HepG2 (cell line): ENCODE data around the gene ANKZF1. TPM values are rescaled to one million over a fixed set of nuclear protein-coding genes. Genes with fewer than 3 reads are reported as not detected.

Experiments
- ATAC-seq: fragments of 200-7000 bp; cut with Tn5 transposase; 3 replicates; pipeline ENCODE4 v1.9.1; 2020; ENCODE audit warnings: mild to moderate bottlenecking, moderate library complexity
- BruUV-seq: library from RNA; stranded (reverse); fragments of 400-500 nt; replicated peaks from 2 replicates; lab custom pipeline; 2021; lab: Mats Ljungman, UMichigan
- CTCF ChIA-PET: fragments of 300-600 bp; formaldehyde crosslinking; extraction: SDS; loops from one replicate; lab custom pipeline; 2021; ENCODE audit warnings: low total read pairs, inconsistent platforms, low intra/inter-chr PET ratio; lab: Yijun Ruan, JAX
- POLR2A ChIA-PET: fragments of 350-600 bp; sonication (Branson Sonifier 250); formaldehyde crosslinking; loops from one replicate; lab custom pipeline; 2020; ENCODE audit warnings: antibody characterized with exemption, inconsistent platforms; lab: Yijun Ruan, JAX
- DNase-seq: peaks from one replicate; pipeline ENCODE4 v3.0.0-alpha.2; 2015; ENCODE audit warnings: low spot score
- FAIRE-seq: peaks from 3 replicates; lab custom pipeline; 2011; peaks lifted over from hg19 to GRCh38; lab: Jason Lieb, UNC
- H2AFZ ChIP-seq: one replicate; pipeline ENCODE4 v1.6.1; 2011; ENCODE audit warnings: low read length, inconsistent platforms
- H3K27ac ChIP-seq: fragments of 300-600 bp; 3 replicates; pipeline ENCODE4 v1.8.0; 2011; ENCODE audit warnings: mixed run types, mild to moderate bottlenecking, mixed read lengths, low read length, inconsistent platforms; ENCODE audit not compliant: insufficient read depth; ENCODE audit errors: extremely low read length
- H3K27me3 ChIP-seq, 2 experiments: fragments of 200-600 bp in 1 of 2; 2 replicates in 1 of 2; 3 replicates in 1 of 2; pipeline versions ENCODE4 v1.6.0 to v1.8.0; 2011; ENCODE audit warnings: low read length in 2 of 2, mild to moderate bottlenecking in 2 of 2, moderate library complexity in 2 of 2, inconsistent platforms in 1 of 2; ENCODE audit not compliant: insufficient read depth in 2 of 2, control insufficient read depth in 1 of 2
- H3K36me3 ChIP-seq, 2 experiments: fragments of 200-600 bp in 1 of 2; replicated peaks in 1 of 2; 2 replicates in 1 of 2; 3 replicates in 1 of 2; pipeline versions ENCODE4 v1.5.1 to v1.8.0; 2011; ENCODE audit warnings: low read length in 2 of 2, inconsistent platforms in 1 of 2; ENCODE audit not compliant: insufficient read depth in 2 of 2, control insufficient read depth in 1 of 2
- H3K4me1 ChIP-seq: 2 replicates; pipeline ENCODE4 v1.5.1; 2012; ENCODE audit warnings: low read length, inconsistent platforms; ENCODE audit not compliant: insufficient read depth
- H3K4me2 ChIP-seq: 2 replicates; pipeline ENCODE4 v1.6.0; 2011; ENCODE audit warnings: low read depth, low read length, inconsistent platforms
- H3K4me3 ChIP-seq, 3 experiments: fragments of 200-600 bp in 1 of 3; sonication (generic), shearing (Covaris generic) in 1 of 3; replicated peaks in 1 of 3; 2 replicates each; pipeline ENCODE4 v1.5.1; 2011 to 2016; ENCODE audit warnings: low read length in 3 of 3, inconsistent platforms in 2 of 3, low read depth in 2 of 3, mild to moderate bottlenecking in 2 of 3, control low read depth in 1 of 3, mixed read lengths in 1 of 3; ENCODE audit not compliant: insufficient read depth in 1 of 3
- H3K79me2 ChIP-seq: one replicate; pipeline ENCODE4 v1.6.1; 2011; ENCODE audit warnings: low read length, inconsistent platforms; ENCODE audit not compliant: insufficient read depth
- H3K9ac ChIP-seq: 2 replicates; pipeline ENCODE4 v1.6.0; 2011; ENCODE audit warnings: mild to moderate bottlenecking, low read depth, low read length, inconsistent platforms; ENCODE audit not compliant: insufficient read depth
- H3K9me3 ChIP-seq: 2 replicates; pipeline ENCODE4 v1.5.1; 2012; ENCODE audit warnings: mild to moderate bottlenecking, low read length
- H4K20me1 ChIP-seq: 2 replicates; pipeline ENCODE4 v1.6.0; 2011; ENCODE audit warnings: inconsistent platforms, mild to moderate bottlenecking, low read length, moderate library complexity; ENCODE audit not compliant: insufficient read depth
- ASH2L ChIP-seq: fragments of 300-600, 200-600 bp; sonication (generic); IDR thresholded peaks from 2 replicates; pipeline ENCODE4 v1.7.0; 2017; ENCODE audit warnings: low read depth, mild to moderate bottlenecking, moderate library complexity, mixed read lengths, low read length; ENCODE audit not compliant: insufficient read length
- GATAD1 ChIP-seq: IDR thresholded peaks from 2 replicates; pipeline ENCODE4 v1.6.1; 2016; ENCODE audit warnings: missing genetic modification reagents, missing compliant biosample characterization
- MAZ ChIP-seq, 2 experiments: sonication (generic) in 1 of 2; formaldehyde crosslinking in 1 of 2; IDR thresholded peaks; 2 replicates each; pipeline versions ENCODE4 v1.5.0 to v1.6.1; 2012 to 2020; ENCODE audit warnings: low read depth in 2 of 2, mild to moderate bottlenecking in 2 of 2, borderline replicate concordance in 1 of 2, improper control_type of control experiment in 1 of 2, low read length in 1 of 2, missing genetic modification reagents in 1 of 2, moderate library complexity in 1 of 2
- MIER2 ChIP-seq: IDR thresholded peaks from 2 replicates; pipeline ENCODE4 v1.6.1; 2016; ENCODE audit warnings: missing biosample characterization, missing genetic modification reagents
- SP1 ChIP-seq, 2 experiments: fragments of 450-650 bp in 1 of 2; sonication (generic) in 1 of 2; formaldehyde crosslinking in 1 of 2; IDR thresholded peaks; 2 replicates each; pipeline versions ENCODE4 v1.4.0 to v1.6.1; 2016 to 2020; ENCODE audit warnings: missing genetic modification reagents in 1 of 2
- TSC22D2 ChIP-seq: sonication (generic); formaldehyde crosslinking; IDR thresholded peaks from 2 replicates; pipeline ENCODE4 v1.5.1; 2020; ENCODE audit warnings: missing genetic modification reagents, mild to moderate bottlenecking, borderline replicate concordance
- ZBTB38 ChIP-seq: sonication (generic); formaldehyde crosslinking; IDR thresholded peaks from 2 replicates; pipeline ENCODE4 v1.5.1; 2020; ENCODE audit warnings: mild to moderate bottlenecking, missing genetic modification reagents
- ZNF644 ChIP-seq: IDR thresholded peaks from 2 replicates; pipeline ENCODE4 v1.6.1; 2016; ENCODE audit warnings: low read depth
- ZNF7 ChIP-seq: IDR thresholded peaks from 2 replicates; pipeline ENCODE4 v1.6.1; 2016; ENCODE audit warnings: missing biosample characterization, missing genetic modification reagents
- ZNF879 ChIP-seq: sonication (generic); formaldehyde crosslinking; IDR thresholded peaks from 2 replicates; pipeline ENCODE4 v1.8.1; 2023; ENCODE audit warnings: missing genetic modification reagents
- ZSCAN30 ChIP-seq: sonication (generic); formaldehyde crosslinking; IDR thresholded peaks from 2 replicates; pipeline ENCODE4 v1.5.0; 2020; ENCODE audit warnings: mild to moderate bottlenecking, missing genetic modification reagents
- WGBS: methylation state at CpG from one replicate; pipeline ENCODE4 v1.1.6; 2017; ENCODE audit warnings: low lambda C conversion rate; 5-methylcytosine and 5-hydroxymethylcytosine counted together
- in situ Hi-C: cut with HindIII; loops from 2 replicates; pipeline ENCODE4 v1.10.0; 2017; ENCODE audit warnings: low pct_unique_long_range_greater_than_20kb; ENCODE audit not compliant: extremely low pct_ligation_motif_present
- intact Hi-C: fragments of 100-400 bp; cut with micrococcal nuclease; formaldehyde crosslinking; loops from one replicate; pipeline ENCODE4 v1.10.0; 2022; ENCODE audit not compliant: unreplicated experiment
- polyA plus RNA-seq, 8 experiments: library from polyadenylated mRNA; depleted of rRNA in 3 of 8; stranded (reverse) in 7 of 8; unstranded in 1 of 8; fragments of >200 nt; fragmentation: Illumina TruSeq in 4 of 8; extraction: Trizol in 4 of 8; gene quantifications; 2 replicates each; pipeline versions ENCODE4 v1.2.1 to v1.2.3, GENCODE V29; 2011 to 2016; ENCODE audit warnings: low read depth in 4 of 8, missing spikeins in 1 of 8, mixed read lengths in 1 of 8; ENCODE audit not compliant: insufficient read depth in 1 of 8
- total RNA-seq, 5 experiments: library from RNA; depleted of rRNA; stranded (reverse); fragments of >200 nt; fragmentation: Illumina TruSeq; extraction: Trizol; gene quantifications; 2 replicates each; pipeline ENCODE4 v1.2.3, GENCODE V29; 2016; ENCODE audit warnings: low read depth in 1 of 5
- TF ChIP-seq, protein P1 (sequence below): sonication (generic); formaldehyde crosslinking; IDR thresholded peaks from 2 replicates; pipeline ENCODE4 v1.8.0; 2022; ENCODE audit warnings: missing genetic modification reagents, mild to moderate bottlenecking, inconsistent platforms, borderline replicate concordance
- TF ChIP-seq, protein P2 (sequence below): sonication (generic); formaldehyde crosslinking; IDR thresholded peaks from 2 replicates; pipeline ENCODE4 v1.4.0; 2020; ENCODE audit warnings: missing genetic modification reagents, mild to moderate bottlenecking, borderline replicate concordance
- TF ChIP-seq, protein P3 (sequence below): sonication (generic); formaldehyde crosslinking; IDR thresholded peaks from 2 replicates; pipeline ENCODE4 v1.5.0; 2020; ENCODE audit warnings: mild to moderate bottlenecking, missing genetic modification reagents, borderline replicate concordance

The ANKZF1 gene
- total and polyA plus RNA-seq, 2 of the 13 experiments (the other 11 are each of a cell fraction or from before 2014, with no cell fraction given), result 25.3 to 128 TPM

DNA sequence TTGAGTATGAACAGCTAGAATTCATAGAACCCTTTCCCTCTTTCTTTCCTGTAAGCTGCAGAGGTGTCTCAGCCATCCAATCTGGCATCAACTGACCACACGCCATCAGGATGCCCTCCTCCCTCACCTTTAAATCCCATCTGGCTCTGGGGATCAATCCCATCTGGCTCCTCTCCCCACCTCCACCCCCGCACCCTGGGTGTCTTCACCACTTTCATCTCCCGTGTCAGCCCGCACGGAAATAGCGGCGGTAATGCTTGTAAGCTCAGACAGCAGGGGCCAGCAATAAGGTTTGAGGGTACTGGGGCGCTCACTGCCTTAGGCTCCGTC, 22.9 kb downstream of the ANKZF1 start:
- peak overlapping the region in 1 of 3 experiments; percentile 83; a peak in 1 of 6 replicates for H3K4me3 ChIP-seq
- FAIRE-seq, result no peak
- no peak overlapping the region for H3K4me2 ChIP-seq
- no peak for ATAC-seq
- no peak overlapping the region for H3K9ac ChIP-seq
- peaks cover 1 to 9% of the 10 kb centered on the region in 2 experiments; a peak in 4 of 5 replicates for H3K36me3 ChIP-seq
- no peaks in the 10 kb centered on the region for H3K9me3 ChIP-seq
- H3K79me2 ChIP-seq, result no peaks in the 10 kb centered on the region
- H3K4me1 ChIP-seq, result peaks cover 66% of the 10 kb centered on the region
- in situ Hi-C loops, result no loop called here
- H3K27me3 ChIP-seq, result peaks cover 2 to 35% of the 10 kb centered on the region in 2 experiments; a peak in 4 of 5 replicates
- no TSS peak for BruUV-seq
- WGBS, result 80% methylated on average over 9 of the region's 9 CpGs
- ChIA-PET CTCF (interaction anchor here (0.6 kb wide), 1 partner anchor 41 kb away, joined by 3 read pairs; no protein-coding TSS in a partner anchor), POLR2A (interaction anchor here (1.6 to 5.7 kb wide), 3 partner anchors 26 to 300 kb away, joined by 3 to 73 read pairs (median 6); partner anchors contain the start of genes DNAJB2 and ZFAND2B)
- H4K20me1 ChIP-seq, result no peaks in the 10 kb centered on the region
- no peak overlapping the region for H3K27ac ChIP-seq
- H2AFZ ChIP-seq, result no peak overlapping the region
- intact Hi-C loops, result no loop called here
- no peak for DNase-seq
- TF ChIP-seq, protein P1, sequence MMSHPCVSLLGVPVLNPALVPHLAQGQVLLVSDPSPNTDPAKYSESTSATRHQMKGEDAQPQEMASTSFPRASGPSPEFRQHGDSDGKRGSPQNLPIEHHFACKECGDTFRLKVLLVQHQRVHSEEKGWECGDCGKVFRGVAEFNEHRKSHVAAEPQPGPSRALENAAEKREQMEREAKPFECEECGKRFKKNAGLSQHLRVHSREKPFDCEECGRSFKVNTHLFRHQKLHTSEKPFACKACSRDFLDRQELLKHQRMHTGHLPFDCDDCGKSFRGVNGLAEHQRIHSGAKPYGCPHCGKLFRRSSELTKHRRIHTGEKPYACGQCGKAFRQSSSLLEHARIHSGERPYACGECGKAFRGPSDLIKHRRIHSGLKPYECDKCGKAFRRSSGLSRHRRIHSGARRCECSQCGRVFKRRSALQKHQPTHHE (CRISPR knock-in tag), result no peak
- TF ChIP-seq TSC22D2 (no peak), ZSCAN30 (CRISPR knock-in tag) (no peak), SP1 (IDR thresholded peaks at IDR 0.05) (no peak), SP1 (CRISPR knock-in tag; IDR thresholded peaks at IDR 0.05) (no peak), ZNF644 (CRISPR knock-in tag) (no peak), ASH2L (no peak), ZBTB38 (no peak), GATAD1 (CRISPR knock-in tag) (no peak), ZNF879 (CRISPR knock-in tag) (no peak), MAZ (IDR thresholded peaks at IDR 0.05; ENCODE audit: borderline replicate concordance, low read depth, low read length) (no peak), MAZ (CRISPR knock-in tag; IDR thresholded peaks at IDR 0.05; ENCODE audit: low read depth) (no peak), ZNF7 (CRISPR knock-in tag) (no peak), MIER2 (no peak)
- TF ChIP-seq, protein P2, sequence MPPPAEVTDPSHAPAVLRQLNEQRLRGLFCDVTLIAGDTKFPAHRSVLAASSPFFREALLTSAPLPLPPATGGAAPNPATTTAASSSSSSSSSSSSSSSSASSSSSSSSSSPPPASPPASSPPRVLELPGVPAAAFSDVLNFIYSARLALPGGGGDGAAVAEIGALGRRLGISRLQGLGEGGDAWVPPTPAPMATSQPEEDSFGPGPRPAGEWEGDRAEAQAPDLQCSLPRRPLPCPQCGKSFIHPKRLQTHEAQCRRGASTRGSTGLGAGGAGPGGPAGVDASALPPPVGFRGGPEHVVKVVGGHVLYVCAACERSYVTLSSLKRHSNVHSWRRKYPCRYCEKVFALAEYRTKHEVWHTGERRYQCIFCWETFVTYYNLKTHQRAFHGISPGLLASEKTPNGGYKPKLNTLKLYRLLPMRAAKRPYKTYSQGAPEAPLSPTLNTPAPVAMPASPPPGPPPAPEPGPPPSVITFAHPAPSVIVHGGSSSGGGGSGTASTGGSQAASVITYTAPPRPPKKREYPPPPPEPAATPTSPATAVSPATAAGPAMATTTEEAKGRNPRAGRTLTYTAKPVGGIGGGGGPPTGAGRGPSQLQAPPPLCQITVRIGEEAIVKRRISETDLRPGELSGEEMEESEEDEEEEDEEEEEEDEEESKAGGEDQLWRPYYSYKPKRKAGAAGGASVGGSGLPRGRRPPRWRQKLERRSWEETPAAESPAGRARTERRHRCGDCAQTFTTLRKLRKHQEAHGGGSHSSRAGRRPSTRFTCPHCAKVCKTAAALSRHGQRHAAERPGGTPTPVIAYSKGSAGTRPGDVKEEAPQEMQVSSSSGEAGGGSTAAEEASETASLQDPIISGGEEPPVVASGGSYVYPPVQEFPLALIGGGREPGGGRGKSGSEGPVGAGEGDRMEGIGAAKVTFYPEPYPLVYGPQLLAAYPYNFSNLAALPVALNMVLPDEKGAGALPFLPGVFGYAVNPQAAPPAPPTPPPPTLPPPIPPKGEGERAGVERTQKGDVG, result no peak
- TF ChIP-seq, protein P3, sequence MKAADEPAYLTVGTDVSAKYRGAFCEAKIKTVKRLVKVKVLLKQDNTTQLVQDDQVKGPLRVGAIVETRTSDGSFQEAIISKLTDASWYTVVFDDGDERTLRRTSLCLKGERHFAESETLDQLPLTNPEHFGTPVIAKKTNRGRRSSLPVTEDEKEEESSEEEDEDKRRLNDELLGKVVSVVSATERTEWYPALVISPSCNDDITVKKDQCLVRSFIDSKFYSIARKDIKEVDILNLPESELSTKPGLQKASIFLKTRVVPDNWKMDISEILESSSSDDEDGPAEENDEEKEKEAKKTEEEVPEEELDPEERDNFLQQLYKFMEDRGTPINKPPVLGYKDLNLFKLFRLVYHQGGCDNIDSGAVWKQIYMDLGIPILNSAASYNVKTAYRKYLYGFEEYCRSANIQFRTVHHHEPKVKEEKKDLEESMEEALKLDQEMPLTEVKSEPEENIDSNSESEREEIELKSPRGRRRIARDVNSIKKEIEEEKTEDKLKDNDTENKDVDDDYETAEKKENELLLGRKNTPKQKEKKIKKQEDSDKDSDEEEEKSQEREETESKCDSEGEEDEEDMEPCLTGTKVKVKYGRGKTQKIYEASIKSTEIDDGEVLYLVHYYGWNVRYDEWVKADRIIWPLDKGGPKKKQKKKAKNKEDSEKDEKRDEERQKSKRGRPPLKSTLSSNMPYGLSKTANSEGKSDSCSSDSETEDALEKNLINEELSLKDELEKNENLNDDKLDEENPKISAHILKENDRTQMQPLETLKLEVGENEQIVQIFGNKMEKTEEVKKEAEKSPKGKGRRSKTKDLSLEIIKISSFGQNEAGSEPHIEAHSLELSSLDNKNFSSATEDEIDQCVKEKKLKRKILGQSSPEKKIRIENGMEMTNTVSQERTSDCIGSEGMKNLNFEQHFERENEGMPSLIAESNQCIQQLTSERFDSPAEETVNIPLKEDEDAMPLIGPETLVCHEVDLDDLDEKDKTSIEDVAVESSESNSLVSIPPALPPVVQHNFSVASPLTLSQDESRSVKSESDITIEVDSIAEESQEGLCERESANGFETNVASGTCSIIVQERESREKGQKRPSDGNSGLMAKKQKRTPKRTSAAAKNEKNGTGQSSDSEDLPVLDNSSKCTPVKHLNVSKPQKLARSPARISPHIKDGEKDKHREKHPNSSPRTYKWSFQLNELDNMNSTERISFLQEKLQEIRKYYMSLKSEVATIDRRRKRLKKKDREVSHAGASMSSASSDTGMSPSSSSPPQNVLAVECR (CRISPR knock-in tag), result no peak
